Ishikawa (cell line): ENCODE measurements around the gene NEDD4L.

Source experiments
- CEBPB ChIP-seq: IDR thresholded peaks from 2 replicates; pipeline ENCODE4 v1.6.1; 2012
- CREB1 ChIP-seq: IDR thresholded peaks from 2 replicates; pipeline ENCODE4 v1.6.1; 2012; ENCODE audit warnings: low read depth
- EGR1 ChIP-seq: IDR thresholded peaks from 2 replicates; pipeline ENCODE4 v1.6.1; 2012
- EP300 ChIP-seq: IDR thresholded peaks from 2 replicates; pipeline ENCODE4 v1.6.1; 2012; ENCODE audit warnings: borderline replicate concordance
- MAX ChIP-seq: IDR thresholded peaks from 2 replicates; pipeline ENCODE4 v1.6.1; 2012
- NFIC ChIP-seq: IDR thresholded peaks from 2 replicates; pipeline ENCODE4 v1.6.1; 2012
- RAD21 ChIP-seq: IDR thresholded peaks from 2 replicates; pipeline ENCODE4 v1.6.1; 2012; ENCODE audit warnings: low read depth
- TAF1 ChIP-seq: IDR thresholded peaks from 2 replicates; pipeline ENCODE4 v1.6.1; 2012; ENCODE audit warnings: low read depth, mild to moderate bottlenecking
- TCF12 ChIP-seq: IDR thresholded peaks from 2 replicates; pipeline ENCODE4 v1.6.1; 2012; ENCODE audit warnings: low read depth
- TEAD4 ChIP-seq: IDR thresholded peaks from 2 replicates; pipeline ENCODE4 v1.6.1; 2012
- YY1 ChIP-seq: IDR thresholded peaks from 2 replicates; pipeline ENCODE4 v1.6.1; 2012; ENCODE audit warnings: low read depth
- TF ChIP-seq, protein P1 (sequence below): IDR thresholded peaks from 2 replicates; pipeline ENCODE4 v1.6.1; 2012; ENCODE audit warnings: low read depth, mild to moderate bottlenecking

DNA sequence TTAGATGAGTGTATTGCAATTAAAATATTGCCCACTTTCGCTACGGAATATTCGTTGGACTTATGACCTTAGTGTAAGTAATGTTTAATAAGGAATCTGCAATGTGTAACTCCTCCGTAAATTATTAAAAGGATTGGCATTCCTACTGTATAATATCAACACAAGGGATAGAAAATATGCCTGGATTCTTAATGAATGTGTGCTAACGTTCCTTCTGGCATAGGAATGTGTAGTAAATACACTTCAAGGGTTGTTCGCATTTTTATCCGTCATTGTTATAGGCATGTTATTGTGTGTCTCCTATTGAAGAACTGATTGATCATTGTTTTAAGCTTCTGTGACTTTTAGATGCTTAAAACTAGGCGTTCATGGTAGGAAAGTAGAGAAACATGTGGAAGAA lies 134.5 kb downstream of the NEDD4L start:
- TF ChIP-seq CEBPB (no peak), EP300 (no peak), MAX (no peak), YY1 (no peak), NFIC (no peak), CREB1 (no peak), EGR1 (no peak), TAF1 (no peak), TCF12 (no peak), RAD21 (no peak), TEAD4 (no peak)
- TF ChIP-seq, protein P1, sequence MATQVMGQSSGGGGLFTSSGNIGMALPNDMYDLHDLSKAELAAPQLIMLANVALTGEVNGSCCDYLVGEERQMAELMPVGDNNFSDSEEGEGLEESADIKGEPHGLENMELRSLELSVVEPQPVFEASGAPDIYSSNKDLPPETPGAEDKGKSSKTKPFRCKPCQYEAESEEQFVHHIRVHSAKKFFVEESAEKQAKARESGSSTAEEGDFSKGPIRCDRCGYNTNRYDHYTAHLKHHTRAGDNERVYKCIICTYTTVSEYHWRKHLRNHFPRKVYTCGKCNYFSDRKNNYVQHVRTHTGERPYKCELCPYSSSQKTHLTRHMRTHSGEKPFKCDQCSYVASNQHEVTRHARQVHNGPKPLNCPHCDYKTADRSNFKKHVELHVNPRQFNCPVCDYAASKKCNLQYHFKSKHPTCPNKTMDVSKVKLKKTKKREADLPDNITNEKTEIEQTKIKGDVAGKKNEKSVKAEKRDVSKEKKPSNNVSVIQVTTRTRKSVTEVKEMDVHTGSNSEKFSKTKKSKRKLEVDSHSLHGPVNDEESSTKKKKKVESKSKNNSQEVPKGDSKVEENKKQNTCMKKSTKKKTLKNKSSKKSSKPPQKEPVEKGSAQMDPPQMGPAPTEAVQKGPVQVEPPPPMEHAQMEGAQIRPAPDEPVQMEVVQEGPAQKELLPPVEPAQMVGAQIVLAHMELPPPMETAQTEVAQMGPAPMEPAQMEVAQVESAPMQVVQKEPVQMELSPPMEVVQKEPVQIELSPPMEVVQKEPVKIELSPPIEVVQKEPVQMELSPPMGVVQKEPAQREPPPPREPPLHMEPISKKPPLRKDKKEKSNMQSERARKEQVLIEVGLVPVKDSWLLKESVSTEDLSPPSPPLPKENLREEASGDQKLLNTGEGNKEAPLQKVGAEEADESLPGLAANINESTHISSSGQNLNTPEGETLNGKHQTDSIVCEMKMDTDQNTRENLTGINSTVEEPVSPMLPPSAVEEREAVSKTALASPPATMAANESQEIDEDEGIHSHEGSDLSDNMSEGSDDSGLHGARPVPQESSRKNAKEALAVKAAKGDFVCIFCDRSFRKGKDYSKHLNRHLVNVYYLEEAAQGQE = no peak
